Measurements from ENCODE around the gene LITAFD. TPM values are rescaled to one million over a fixed set of nuclear protein-coding genes. Genes with fewer than 3 reads are reported as not detected.

LITAFD gene
- total RNA-seq, 2 donors from 2014 or later: not detected

DNA sequence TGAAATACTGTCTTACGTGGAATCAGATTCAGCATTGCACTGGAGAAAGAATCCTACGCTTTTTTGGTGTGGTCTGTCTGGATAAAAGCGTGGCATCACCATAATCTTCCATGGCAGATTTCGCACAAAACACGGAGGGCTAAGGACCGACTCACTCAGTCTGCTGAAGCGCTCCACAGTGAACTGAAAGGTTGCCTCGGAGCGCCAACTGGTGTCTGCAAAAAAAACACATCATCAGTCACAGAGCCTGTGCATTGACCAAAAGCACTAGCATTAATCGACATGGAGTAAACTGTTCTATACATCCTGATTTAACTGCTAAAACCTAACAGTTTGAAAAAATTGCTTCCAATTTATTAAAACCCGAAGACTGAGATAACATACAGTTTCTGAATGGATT lies 41.0 kb downstream of the LITAFD start:
- ATAC-seq (replicated peaks): no peak
- Mint-ChIP-seq H3K4me1 (peaks cover 50% of the 10 kb centered on the region), H3K9me3 (no peaks in the 10 kb centered on the region), H3K27me3 (no peaks in the 10 kb centered on the region), H3K4me3 (no peak overlapping the region), H3K36me3 (ENCODE audit: low read depth) (peaks cover 100% of the 10 kb centered on the region), H3K27ac (no peak overlapping the region)

DNA sequence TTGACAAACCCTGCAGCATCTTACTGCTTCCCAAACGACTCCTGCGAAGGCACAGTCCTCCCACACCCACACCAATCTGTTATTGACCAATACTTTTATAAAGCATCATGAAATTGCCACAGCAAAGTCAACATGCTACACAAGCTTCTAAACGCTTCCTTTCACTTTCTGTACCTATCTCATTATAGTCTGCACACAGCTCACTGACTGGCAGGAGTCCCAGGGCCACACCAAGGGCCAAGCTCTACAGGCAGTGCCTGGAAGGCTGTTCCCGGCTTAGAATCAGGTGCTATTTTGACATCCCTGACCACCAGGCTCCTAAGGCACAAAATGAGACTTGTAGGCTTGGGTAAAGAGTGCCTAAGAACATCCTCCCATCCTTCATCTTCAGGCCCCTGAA lies 42.1 kb downstream of the LITAFD start:
- Mint-ChIP-seq H3K27ac (peak overlapping the region; percentile 79), H3K4me1 (peaks cover 53% of the 10 kb centered on the region), H3K27me3 (no peaks in the 10 kb centered on the region), H3K4me3 (peak overlapping the region; percentile 61), H3K9me3 (no peaks in the 10 kb centered on the region), H3K36me3 (ENCODE audit: low read depth) (peaks cover 100% of the 10 kb centered on the region)
- ATAC-seq (replicated peaks): no peak

DNA sequence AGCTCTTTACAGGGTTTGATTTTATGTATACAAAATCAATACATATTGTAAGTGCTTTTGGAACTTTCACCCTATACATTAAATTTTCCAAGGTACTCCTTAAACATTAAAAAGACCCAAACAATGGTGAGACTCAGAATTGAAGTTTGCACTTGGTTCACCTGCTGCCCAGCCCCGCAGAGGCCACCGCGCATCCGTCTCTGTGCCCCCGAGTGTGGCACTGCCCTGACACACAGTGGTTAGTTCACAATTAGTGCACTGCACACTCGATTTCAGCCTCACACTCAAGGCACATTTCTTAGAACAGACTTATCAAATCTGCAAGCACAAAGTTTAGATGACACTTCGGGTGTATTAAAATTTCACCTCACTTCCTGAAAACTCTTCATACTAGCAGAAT lies 43.3 kb downstream of the LITAFD start:
- Mint-ChIP-seq H3K36me3 (ENCODE audit: low read depth) (peaks cover 100% of the 10 kb centered on the region), H3K4me3 (no peak overlapping the region), H3K27ac (no peak overlapping the region), H3K27me3 (no peaks in the 10 kb centered on the region), H3K4me1 (peaks cover 50% of the 10 kb centered on the region), H3K9me3 (no peaks in the 10 kb centered on the region)
- no peak for ATAC-seq (replicated peaks)

DNA sequence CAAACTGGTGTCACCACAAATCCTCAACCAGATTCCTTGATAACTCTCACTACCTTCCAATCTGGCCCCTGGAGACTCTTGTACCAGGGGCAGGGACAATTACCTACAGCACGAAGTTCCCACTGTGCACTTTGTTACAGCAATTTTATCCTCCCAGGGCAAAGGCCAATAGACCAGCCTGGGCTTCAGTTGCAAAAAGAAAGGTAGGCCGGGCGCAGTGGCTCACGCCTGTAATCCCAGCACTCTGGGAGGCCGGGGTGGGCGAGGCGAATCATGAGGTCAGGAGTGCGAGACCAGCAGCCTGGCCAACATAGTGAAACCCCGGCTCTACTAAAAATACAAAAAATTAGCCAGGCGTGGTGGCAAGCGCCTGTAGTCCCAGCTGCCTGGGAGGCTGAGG lies 44.7 kb downstream of the LITAFD start:
- Mint-ChIP-seq H3K36me3 (ENCODE audit: low read depth) (peaks cover 94% of the 10 kb centered on the region), H3K4me1 (peaks cover 41% of the 10 kb centered on the region)

DNA sequence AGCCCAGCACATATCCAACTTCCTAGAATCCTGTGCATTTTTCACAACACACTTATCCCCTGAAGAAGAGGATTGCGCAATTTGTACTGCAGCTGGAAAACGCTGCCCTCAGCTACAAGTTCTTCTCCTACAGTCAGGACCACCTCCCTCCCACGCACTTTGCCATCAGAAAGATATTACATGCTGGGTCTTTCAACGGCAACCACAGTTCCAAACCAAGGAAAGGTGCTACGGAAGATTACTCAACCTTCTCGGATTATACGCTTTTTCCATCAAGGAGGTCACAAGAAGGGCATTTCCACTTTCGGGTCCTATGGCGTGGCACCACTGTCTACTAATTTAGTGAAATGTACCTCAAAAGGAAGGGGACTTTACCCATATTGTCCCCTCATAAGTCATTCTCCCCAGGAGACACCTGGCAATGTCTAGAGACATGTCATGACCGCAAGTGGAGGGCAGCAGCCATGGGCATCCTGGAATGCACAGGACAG lies 46.4 kb downstream of the LITAFD start:
- H3K36me3 Mint-ChIP-seq (ENCODE audit: low read depth): peaks cover 80% of the 10 kb centered on the region
- peak overlapping the region; percentile 51 for H3K4me3 Mint-ChIP-seq
- no peaks in the 10 kb centered on the region for H3K9me3 Mint-ChIP-seq
- H3K4me1 Mint-ChIP-seq: peaks cover 47% of the 10 kb centered on the region
- H3K27me3 Mint-ChIP-seq: no peaks in the 10 kb centered on the region
- peak; percentile 97 for ATAC-seq (replicated peaks)
- peak overlapping the region; percentile 89 for H3K27ac Mint-ChIP-seq

More for the DNA sequence above, 44.7 kb downstream of the LITAFD start:
- H3K27me3 Mint-ChIP-seq: no peaks in the 10 kb centered on the region
- ATAC-seq (replicated peaks): no peak
- H3K4me3 Mint-ChIP-seq: no peak overlapping the region
- no peak overlapping the region for H3K27ac Mint-ChIP-seq
- no peaks in the 10 kb centered on the region for H3K9me3 Mint-ChIP-seq

DNA sequence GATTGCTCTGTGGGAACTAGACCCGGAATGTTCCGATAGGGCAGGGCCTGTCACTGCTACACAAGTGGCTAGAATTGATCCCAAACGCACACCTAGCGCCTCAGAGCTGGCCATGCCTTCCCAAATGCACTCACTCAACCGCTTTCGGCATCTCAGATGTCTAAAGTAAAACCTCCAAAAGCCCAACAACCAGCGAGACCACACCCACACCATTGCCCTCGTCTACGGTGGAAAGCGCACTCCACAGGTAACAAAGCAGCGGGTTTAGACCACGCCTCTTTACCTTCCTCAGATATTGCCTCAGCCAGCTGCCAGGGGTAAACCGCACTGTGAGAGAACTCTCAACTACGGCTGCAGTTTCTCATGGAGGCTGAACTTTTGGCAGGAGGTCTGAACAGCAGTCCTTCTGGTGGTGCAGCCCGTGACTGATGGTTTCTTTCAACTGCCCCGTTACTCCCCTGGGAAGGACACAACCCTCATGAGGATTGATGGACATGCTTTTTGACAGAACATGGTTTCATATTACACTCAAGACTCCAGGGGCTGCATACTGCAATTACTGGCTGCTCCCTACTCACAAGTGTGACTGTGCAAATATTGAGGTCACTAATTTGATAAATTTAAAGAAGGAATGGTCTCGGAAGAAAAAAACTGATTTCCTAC lies 47.1 kb downstream of the LITAFD start:
- no peak for ATAC-seq (replicated peaks)
- Mint-ChIP-seq H3K4me3 (peak overlapping the region; percentile 51), H3K27me3 (no peaks in the 10 kb centered on the region), H3K4me1 (peaks cover 44% of the 10 kb centered on the region), H3K9me3 (no peaks in the 10 kb centered on the region), H3K36me3 (ENCODE audit: low read depth) (peaks cover 73% of the 10 kb centered on the region), H3K27ac (peak overlapping the region; percentile 89)

DNA sequence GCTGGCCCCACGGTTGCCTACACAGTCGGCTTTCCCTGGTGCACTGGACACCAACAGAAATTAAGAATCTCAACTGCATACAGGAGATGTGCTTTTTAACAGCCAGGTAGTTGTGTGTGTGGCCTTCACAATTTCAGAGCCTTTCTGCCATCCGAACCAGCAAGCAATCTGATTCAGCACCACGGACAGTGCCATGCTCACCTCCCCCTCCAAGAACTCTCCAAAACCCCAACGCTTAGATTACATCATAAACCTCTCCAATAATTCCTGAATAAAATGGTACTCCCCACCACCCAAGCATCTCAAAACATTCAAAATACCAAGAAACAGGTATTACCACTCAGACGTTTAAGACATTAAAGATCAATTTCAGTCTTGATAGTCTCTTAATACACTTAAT lies 49.7 kb downstream of the LITAFD start:
- Mint-ChIP-seq H3K36me3 (ENCODE audit: low read depth) (peaks cover 52% of the 10 kb centered on the region), H3K4me1 (peaks cover 57% of the 10 kb centered on the region), H3K9me3 (no peaks in the 10 kb centered on the region), H3K27me3 (no peaks in the 10 kb centered on the region), H3K27ac (no peak overlapping the region), H3K4me3 (no peak overlapping the region)
- ATAC-seq (replicated peaks): no peak

DNA sequence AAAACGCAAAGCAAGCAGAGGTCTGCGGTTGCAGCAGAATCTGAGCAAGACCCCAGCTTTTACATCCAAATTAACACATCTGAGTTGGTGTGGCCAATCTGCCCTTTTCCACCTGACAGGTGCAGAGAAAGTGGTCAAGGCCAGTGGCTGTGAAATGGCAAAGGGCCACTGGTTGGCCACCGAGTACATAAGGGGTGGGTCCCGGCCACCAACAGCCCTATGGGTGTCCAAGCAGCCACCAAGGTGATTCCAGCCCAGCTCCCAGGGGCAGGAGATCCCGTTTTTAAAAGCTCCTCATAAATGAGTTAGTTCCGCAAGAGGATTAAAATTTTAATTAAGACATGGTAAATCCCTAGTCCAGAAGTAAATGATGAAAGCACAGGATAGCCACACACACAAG lies 52.5 kb downstream of the LITAFD start:
- Mint-ChIP-seq H3K4me1 (peaks cover 57% of the 10 kb centered on the region), H3K36me3 (ENCODE audit: low read depth) (peaks cover 25% of the 10 kb centered on the region), H3K27me3 (no peaks in the 10 kb centered on the region), H3K9me3 (no peaks in the 10 kb centered on the region), H3K27ac (peak overlapping the region; percentile 52), H3K4me3 (no peak overlapping the region)
- ATAC-seq (replicated peaks): no peak

Other genes with a start within 250 kb of the LITAFD start
- 10 to 100 TPM in 1 of 2 donors, 1 to 10 TPM in 1; 4.8 to 10.4 TPM for gene ABAT, start 207.7 kb upstream of the LITAFD start, total RNA-seq
- gene TMEM186, start 84.7 kb upstream of the LITAFD start, total RNA-seq: 10 to 100 TPM; 14.2 to 15.4 TPM
- 10 to 100 TPM; 33.0 to 59.1 TPM for gene PMM2, start 84.5 kb upstream of the LITAFD start, total RNA-seq
- 100 to 1,000 TPM in 1 of 2 donors, 10 to 100 TPM in 1; 98.6 to 115 TPM for gene CARHSP1, start 13.3 kb upstream of the LITAFD start, total RNA-seq
- gene USP7, start 81.6 kb downstream of the LITAFD start, total RNA-seq: 100 to 1,000 TPM; 157 to 181 TPM
- gene HAPSTR1, start 209.3 kb downstream of the LITAFD start, total RNA-seq: 10 to 100 TPM; 46.1 to 58.1 TPM